GM12892 (cell line): ENCODE results near the gene IVD.
"Not testable (repeated sequence)": the region's sequence is repeated elsewhere in the genome, so short reads cannot be mapped to it uniquely, and the experiment has no call there.

Experiments used
- DNase-seq: peaks from one replicate; pipeline ENCODE4 v3.0.0; 2011; ENCODE audit not compliant: insufficient read length
- FAIRE-seq: peaks from 2 replicates; lab custom pipeline; 2011; peaks lifted over from hg19 to GRCh38; lab: Jason Lieb, UNC
- POLR2A ChIP-seq: IDR thresholded peaks from 2 replicates; pipeline ENCODE4 v1.6.1; 2011; ENCODE audit warnings: low read depth, low read length, control low read depth
- POLR2AphosphoS5 ChIP-seq: IDR thresholded peaks from 2 replicates; pipeline ENCODE4 v1.6.1; 2011; ENCODE audit warnings: low read depth, low read length, control low read depth
- TAF1 ChIP-seq: IDR thresholded peaks from 2 replicates; pipeline ENCODE4 v1.6.1; 2011; ENCODE audit warnings: low read depth, mild to moderate bottlenecking, control low read depth, low read length, borderline replicate concordance

The IVD gene

GRCh38 chr15:40446144-40446543 is 40.5 kb downstream of the IVD start:
- DNase-seq (no peak), FAIRE-seq (no peak)
- no peak for TF ChIP-seq TAF1
- TF ChIP-seq POLR2A = no peak
- no peak for TF ChIP-seq POLR2AphosphoS5

DNA sequence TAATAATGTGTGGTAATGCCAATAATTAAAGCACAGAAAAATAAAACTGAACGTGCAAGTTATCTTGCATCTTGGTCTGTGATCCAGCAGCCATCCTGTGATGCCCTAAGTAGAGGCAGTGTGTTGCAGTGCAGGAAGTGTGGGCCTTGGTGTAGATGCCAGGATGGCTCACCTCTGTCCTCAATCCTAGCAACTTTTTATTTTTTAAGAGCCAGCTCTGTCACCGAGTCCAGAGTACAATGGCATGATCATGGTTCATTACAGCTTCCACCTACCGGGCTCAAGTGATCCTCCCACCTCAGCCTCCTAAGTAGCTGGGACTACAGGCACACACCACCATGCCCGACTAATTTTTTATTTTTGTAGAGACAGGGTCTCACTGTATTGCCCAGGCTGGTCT is 42.8 kb downstream of the IVD start:
- TF ChIP-seq TAF1 (no peak), POLR2A (no peak), POLR2AphosphoS5 (no peak)
- FAIRE-seq (no peak), DNase-seq (no peak)

GRCh38 chr15:40449275-40449674 is 43.7 kb downstream of the IVD start:
- TF ChIP-seq TAF1 = no peak
- no peak for TF ChIP-seq POLR2AphosphoS5
- no peak for TF ChIP-seq POLR2A
- FAIRE-seq (no peak), DNase-seq (no peak)

DNA sequence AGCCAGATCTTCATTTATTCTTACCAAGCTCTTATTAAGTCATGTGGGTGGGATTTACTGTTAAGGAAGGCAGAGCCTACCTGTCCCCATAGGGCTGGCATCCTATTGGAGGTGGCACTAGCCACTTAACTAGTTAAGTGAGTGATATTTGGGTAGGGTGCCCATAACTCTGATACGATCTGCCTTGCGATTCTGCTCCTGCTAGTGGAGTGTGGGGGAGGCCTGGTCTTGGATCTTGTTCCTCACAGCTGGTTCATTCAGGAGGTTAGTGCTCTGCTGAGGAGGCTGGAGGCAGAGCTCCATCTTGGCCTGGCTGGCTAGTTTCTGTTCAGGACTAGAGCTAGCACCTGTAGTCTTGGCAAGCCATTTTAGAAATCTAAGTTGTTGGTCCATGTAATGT is 44.5 kb downstream of the IVD start:
- no peak for DNase-seq
- FAIRE-seq = no peak
- TF ChIP-seq TAF1 (no peak), POLR2AphosphoS5 (no peak), POLR2A (no peak)

GRCh38 chr15:40451527-40452158 is 46.0 kb downstream of the IVD start:
- no peak for FAIRE-seq
- no peak for TF ChIP-seq POLR2A
- no peak for DNase-seq

- TF ChIP-seq POLR2A (no peak), POLR2AphosphoS5 (no peak), TAF1 (no peak)
- DNase-seq (no peak), FAIRE-seq (peak; percentile 90)
Measured at GRCh38 chr15:40452296-40453090, 46.9 kb downstream of the IVD start.

GRCh38 chr15:40453941-40454340 is 48.3 kb downstream of the IVD start:
- DNase-seq = not testable (repeated sequence)
- FAIRE-seq = peak; percentile 90

GRCh38 chr15:40454904-40455391 is 49.4 kb downstream of the IVD start:
- FAIRE-seq (no peak), DNase-seq (no peak)
- no peak for TF ChIP-seq POLR2AphosphoS5
- TF ChIP-seq TAF1 = no peak
- TF ChIP-seq POLR2A = no peak

DNA sequence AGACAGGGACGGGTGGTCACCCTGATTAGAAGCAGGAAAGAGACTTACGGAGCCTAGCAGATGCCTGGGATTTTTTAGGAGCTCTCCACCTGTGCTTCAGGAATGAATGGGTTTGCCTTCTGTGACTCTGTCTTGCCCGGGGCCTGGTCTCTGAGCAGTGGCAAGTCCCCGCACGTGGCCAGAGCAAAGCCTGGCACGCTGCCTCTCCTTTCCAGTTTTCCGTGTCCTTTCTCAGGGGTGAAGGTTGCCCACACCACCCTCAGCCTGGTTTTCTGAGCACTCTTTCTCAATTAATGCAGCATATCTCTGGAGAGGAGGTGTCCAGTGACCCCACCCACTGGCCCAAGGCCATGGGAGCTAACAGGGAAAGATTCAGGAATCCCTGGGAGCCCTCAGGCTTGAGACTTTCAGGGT is 50.7 kb downstream of the IVD start:
- FAIRE-seq (no peak), DNase-seq (no peak)
- TF ChIP-seq TAF1 = no peak
- TF ChIP-seq POLR2A = no peak
- no peak for TF ChIP-seq POLR2AphosphoS5

GRCh38 chr15:40456738-40457137 is 51.1 kb downstream of the IVD start:
- TF ChIP-seq TAF1 (no peak), POLR2A (no peak), POLR2AphosphoS5 (no peak)
- no peak for FAIRE-seq
- DNase-seq = no peak

- TF ChIP-seq POLR2AphosphoS5 (no peak), TAF1 (no peak), POLR2A (no peak)
- no peak for FAIRE-seq
- no peak for DNase-seq
Measured at GRCh38 chr15:40458495-40459371, 53.1 kb downstream of the IVD start.
